ENCODE measurements around the gene S100A3.

S100A3 gene

GRCh38 chr1:153546796-153547559, 2.1 kb downstream of the S100A3 start:
- no peaks in the 10 kb centered on the region for H3K9me3 Mint-ChIP-seq
- no peaks in the 10 kb centered on the region for H3K27me3 Mint-ChIP-seq
- H3K4me1 Mint-ChIP-seq (ENCODE audit: low read depth) = peaks cover 51% of the 10 kb centered on the region
- H3K4me3 Mint-ChIP-seq = no peak overlapping the region
- H3K27ac Mint-ChIP-seq = no peak overlapping the region
- H3K36me3 Mint-ChIP-seq (ENCODE audit: low read depth) = peaks cover 10% of the 10 kb centered on the region

- peaks cover 10% of the 10 kb centered on the region for H3K36me3 Mint-ChIP-seq (ENCODE audit: low read depth)
Observed at GRCh38 chr1:153546371-153546770, 2.7 kb downstream of the S100A3 start.

GRCh38 chr1:153545067-153546055, 3.7 kb downstream of the S100A3 start, which contains the start of gene S100A4:
S100A4 (minus strand) TSS chr1:153545806; CDS start chr1:153544794, 1,012 bp downstream.
- Mint-ChIP-seq H3K4me3 (peak within 1 kb of the TSS; percentile 92), H3K27ac (peak within 1 kb of the TSS; percentile 99), H3K4me1 (ENCODE audit: low read depth) (peaks cover 67% of the 10 kb centered on the region), H3K9me3 (no peaks in the 10 kb centered on the region), H3K27me3 (no peaks in the 10 kb centered on the region), H3K36me3 (ENCODE audit: low read depth) (peaks cover 10% of the 10 kb centered on the region)

More at GRCh38 chr1:153546371-153546770, 2.7 kb downstream of the S100A3 start:
- Mint-ChIP-seq H3K27ac (no peak overlapping the region), H3K4me3 (no peak overlapping the region), H3K27me3 (no peaks in the 10 kb centered on the region), H3K9me3 (no peaks in the 10 kb centered on the region), H3K4me1 (ENCODE audit: low read depth) (peaks cover 57% of the 10 kb centered on the region)

GRCh38 chr1:153544453-153545066, 4.5 kb downstream of the S100A3 start:
- Mint-ChIP-seq H3K27me3 (no peaks in the 10 kb centered on the region), H3K27ac (peak overlapping the region; percentile 99), H3K9me3 (no peaks in the 10 kb centered on the region), H3K4me3 (peak overlapping the region; percentile 92), H3K36me3 (ENCODE audit: low read depth) (peaks cover 10% of the 10 kb centered on the region), H3K4me1 (ENCODE audit: low read depth) (peaks cover 75% of the 10 kb centered on the region)

- H3K27ac Mint-ChIP-seq = peak overlapping the region; percentile 99
- H3K4me3 Mint-ChIP-seq = peak overlapping the region; percentile 92
Observed at GRCh38 chr1:153543736-153544135, 5.3 kb downstream of the S100A3 start.

GRCh38 chr1:153542956-153543711, 5.9 kb downstream of the S100A3 start:
- H3K4me1 Mint-ChIP-seq (ENCODE audit: low read depth) = peaks cover 76% of the 10 kb centered on the region
- no peaks in the 10 kb centered on the region for H3K9me3 Mint-ChIP-seq
- peaks cover 10% of the 10 kb centered on the region for H3K36me3 Mint-ChIP-seq (ENCODE audit: low read depth)
- H3K27me3 Mint-ChIP-seq = no peaks in the 10 kb centered on the region
- H3K27ac Mint-ChIP-seq = peak overlapping the region; percentile 99
- peak overlapping the region; percentile 92 for H3K4me3 Mint-ChIP-seq

More at GRCh38 chr1:153543736-153544135, 5.3 kb downstream of the S100A3 start:
- H3K36me3 Mint-ChIP-seq (ENCODE audit: low read depth) = peaks cover 10% of the 10 kb centered on the region
- no peaks in the 10 kb centered on the region for H3K9me3 Mint-ChIP-seq
- H3K4me1 Mint-ChIP-seq (ENCODE audit: low read depth) = peaks cover 77% of the 10 kb centered on the region
- H3K27me3 Mint-ChIP-seq = no peaks in the 10 kb centered on the region

- Mint-ChIP-seq H3K27ac (peak overlapping the region; percentile 90), H3K27me3 (no peaks in the 10 kb centered on the region), H3K4me1 (ENCODE audit: low read depth) (peaks cover 87% of the 10 kb centered on the region), H3K4me3 (peak overlapping the region; percentile 22), H3K36me3 (ENCODE audit: low read depth) (peaks cover 10% of the 10 kb centered on the region), H3K9me3 (no peaks in the 10 kb centered on the region)
Observed at GRCh38 chr1:153541641-153542590, 7.1 kb downstream of the S100A3 start.

- peaks cover 10% of the 10 kb centered on the region for H3K36me3 Mint-ChIP-seq (ENCODE audit: low read depth)
- H3K9me3 Mint-ChIP-seq = no peaks in the 10 kb centered on the region
- H3K27me3 Mint-ChIP-seq = no peaks in the 10 kb centered on the region
- H3K27ac Mint-ChIP-seq = peak within 1 kb of the TSS; percentile 90
- H3K4me1 Mint-ChIP-seq (ENCODE audit: low read depth) = peaks cover 87% of the 10 kb centered on the region
- H3K4me3 Mint-ChIP-seq = peak within 1 kb of the TSS; percentile 36
Observed at GRCh38 chr1:153540394-153541361, 8.4 kb downstream of the S100A3 start, which contains the start of gene S100A5. S100A5 (minus strand) TSS chr1:153540934; CDS start chr1:153540191, 743 bp downstream.

GRCh38 chr1:153539395-153540093, 9.5 kb downstream of the S100A3 start:
- no peaks in the 10 kb centered on the region for H3K9me3 Mint-ChIP-seq
- H3K27ac Mint-ChIP-seq = peak overlapping the region; percentile 90
- no peak overlapping the region for H3K4me3 Mint-ChIP-seq
- H3K4me1 Mint-ChIP-seq (ENCODE audit: low read depth) = peaks cover 80% of the 10 kb centered on the region
- H3K27me3 Mint-ChIP-seq = no peaks in the 10 kb centered on the region
- peaks cover 10% of the 10 kb centered on the region for H3K36me3 Mint-ChIP-seq (ENCODE audit: low read depth)

- no peak overlapping the region for H3K27ac Mint-ChIP-seq
Observed at GRCh38 chr1:153538315-153538821, 10.7 kb downstream of the S100A3 start.

GRCh38 chr1:153537376-153537730, 11.7 kb downstream of the S100A3 start:
- Mint-ChIP-seq H3K27ac (peak overlapping the region; percentile 36), H3K9me3 (no peaks in the 10 kb centered on the region), H3K4me1 (ENCODE audit: low read depth) (peaks cover 80% of the 10 kb centered on the region), H3K4me3 (no peak overlapping the region), H3K36me3 (ENCODE audit: low read depth) (peaks cover 15% of the 10 kb centered on the region), H3K27me3 (no peaks in the 10 kb centered on the region)

More at GRCh38 chr1:153538315-153538821, 10.7 kb downstream of the S100A3 start:
- peaks cover 16% of the 10 kb centered on the region for H3K36me3 Mint-ChIP-seq (ENCODE audit: low read depth)
- H3K9me3 Mint-ChIP-seq = no peaks in the 10 kb centered on the region
- H3K4me1 Mint-ChIP-seq (ENCODE audit: low read depth) = peaks cover 80% of the 10 kb centered on the region
- H3K4me3 Mint-ChIP-seq = no peak overlapping the region
- no peaks in the 10 kb centered on the region for H3K27me3 Mint-ChIP-seq

All from stimulated activated naive CD8-positive, alpha-beta T cell treated with anti-CD3 and anti-CD28 coated beads, Interleukin-15, Interleukin-2, amounts not matched to agents 100 ng/mL and 50 ng/mL, for 24 hours (primary cell).